Sciatic nerve (tissue), 2 donors: ENCODE results near the gene GGTLC3. TPM values are rescaled to one million over a fixed set of nuclear protein-coding genes. Genes with fewer than 3 reads are reported as not detected.
A peak's percentile ranks its signal among the peaks of the same experiment; 100 is the strongest.
"Not testable (repeated sequence)": the region's sequence is repeated elsewhere in the genome, so short reads cannot be mapped to it uniquely, and the experiment has no call there.

Experiments
- ATAC-seq: fragments of 200-7000 bp; cut with Tn5 transposase; one replicate; pipeline ENCODE4 v1.9.1; 2020; ENCODE audit warnings: mild to moderate bottlenecking, moderate library complexity
- DNase-seq: peaks from one replicate; pipeline ENCODE4 v3.0.0-alpha.2; 2020; ENCODE audit warnings: low spot score
- intact Hi-C: fragments of 100-400 bp; cut with DNase I; formaldehyde crosslinking; loops from one replicate; pipeline ENCODE4 v1.14.2; 2022
- total RNA-seq: library from RNA; stranded (reverse); fragmentation: NEBNext Ultra II Directional; extraction: Animal tissue kit (Norgen Biotek cat#: 25700); gene quantifications from one replicate; pipeline ENCODE4 v1.2.1, GENCODE V29; 2021
- donor health status: DM: no; HTN: no; CAD: no.
- donor health status: DM: no; HTN: no; CAD: no.

The GGTLC3 gene
- total RNA-seq, 1 donor from 2014 or later, result not detected

DNA sequence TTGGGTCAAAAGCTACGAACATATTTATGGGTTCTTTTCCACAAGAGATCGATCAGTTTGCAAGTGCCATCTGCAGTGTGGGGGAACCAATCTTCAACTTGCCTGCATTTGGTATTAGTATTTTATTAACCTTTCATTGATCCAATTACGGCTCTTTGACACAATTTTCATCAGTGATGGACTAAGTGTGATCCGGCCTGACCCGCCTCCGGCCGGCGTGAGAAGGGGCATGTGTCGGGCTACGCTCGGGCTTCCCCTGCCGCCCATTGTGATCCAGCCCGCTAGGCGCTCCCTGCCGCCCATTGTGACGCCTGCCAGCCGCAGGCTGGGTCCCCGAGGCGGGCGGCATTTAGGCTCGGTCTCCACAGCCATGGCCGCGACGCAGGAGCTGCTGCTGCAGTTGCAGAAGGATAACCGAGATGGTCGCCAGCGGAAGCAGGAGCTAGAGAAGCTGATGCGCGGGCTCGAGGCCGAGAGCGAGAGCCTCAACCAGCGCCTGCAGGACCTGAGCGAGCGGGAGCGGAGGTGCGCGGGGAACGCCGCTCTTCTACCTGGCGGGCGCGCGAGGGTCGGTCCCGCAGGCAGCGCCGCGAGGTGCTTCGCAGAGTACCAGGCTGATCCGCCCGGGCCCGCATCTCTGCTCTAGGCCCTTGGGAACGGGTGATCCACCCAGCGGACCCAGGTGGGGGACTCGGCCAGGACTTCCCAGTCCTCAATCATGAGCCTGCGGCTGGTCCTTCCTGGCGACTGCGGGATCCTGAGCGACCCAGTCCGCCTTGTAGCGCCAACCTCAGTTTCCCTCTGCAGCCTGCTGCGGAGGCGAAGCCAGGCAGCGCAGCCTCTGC, 10.0 kb upstream of the GGTLC3 start, which contains the start of gene TMEM191B:
Gene TMEM191B (plus strand): TSS at position 51 of the 845 bp plus-strand sequence. CDS start 179 bp downstream, at position 230.
- intact Hi-C loops, DNase-seq: not testable (repeated sequence)
- peak; percentile 33 for ATAC-seq

DNA sequence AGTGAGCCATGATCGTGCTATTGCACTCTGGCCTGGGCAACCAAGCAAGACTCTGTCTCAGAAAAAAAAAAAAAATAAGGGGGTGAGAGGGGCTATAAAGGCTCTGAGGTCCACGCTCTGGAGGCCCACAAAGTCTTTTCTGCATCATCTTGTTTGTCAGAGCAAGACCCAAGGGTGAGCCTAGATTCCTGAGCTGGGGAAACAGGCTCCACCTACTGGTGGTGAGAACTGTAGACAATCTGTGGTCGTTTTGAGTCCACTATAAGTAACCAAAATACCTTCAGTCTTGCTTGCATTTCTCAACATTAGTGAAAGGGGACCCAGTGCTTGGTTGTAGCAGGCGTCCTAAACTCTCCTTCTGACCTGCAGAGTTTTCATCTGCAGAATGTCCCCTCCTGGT, 5.4 kb upstream of the GGTLC3 start:
- peak; percentile 72 for ATAC-seq
- intact Hi-C loops, DNase-seq: not testable (repeated sequence)

DNA sequence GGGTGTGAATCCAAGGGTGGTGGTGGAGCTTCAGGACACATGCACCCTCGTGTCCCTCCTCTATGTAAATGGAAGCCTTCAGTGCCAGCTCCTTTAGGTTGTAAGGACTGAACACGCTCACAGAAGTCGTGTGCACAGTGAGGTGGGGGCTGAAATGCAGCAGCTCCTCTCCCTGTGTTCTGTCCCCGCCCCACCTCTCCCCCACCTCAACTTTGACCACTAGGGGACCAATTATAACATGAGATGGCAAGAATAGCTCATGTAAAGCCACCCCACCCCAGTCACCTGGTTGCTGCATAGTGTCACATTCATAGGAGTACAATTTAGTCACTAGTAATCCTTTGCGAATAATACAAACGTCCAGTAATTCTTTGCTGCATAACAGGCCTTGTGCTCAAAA, 4.8 kb upstream of the GGTLC3 start:
- intact Hi-C loops, DNase-seq, ATAC-seq: not testable (repeated sequence)

DNA sequence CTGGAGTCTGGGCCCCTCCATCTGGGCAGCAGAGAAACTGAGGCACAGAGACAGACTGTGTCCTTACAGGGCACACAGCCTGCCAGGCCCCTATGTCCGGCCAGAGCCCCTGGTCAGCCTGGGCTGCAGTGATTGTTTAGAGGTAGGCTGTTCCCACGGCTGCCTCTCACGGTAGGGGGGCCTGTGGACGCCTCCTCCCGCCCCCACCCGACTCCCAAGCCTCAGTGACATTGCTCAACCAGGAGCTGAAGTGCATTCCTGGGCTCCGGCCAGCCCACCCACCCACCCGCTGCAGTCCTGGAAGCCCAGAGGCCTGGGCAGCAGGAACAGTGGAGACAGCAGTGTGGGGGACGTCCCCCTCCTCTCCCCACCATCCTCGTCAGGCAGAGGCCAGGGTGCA, 4.5 kb downstream of the GGTLC3 start:
- DNase-seq, intact Hi-C loops, ATAC-seq: not testable (repeated sequence)

DNA sequence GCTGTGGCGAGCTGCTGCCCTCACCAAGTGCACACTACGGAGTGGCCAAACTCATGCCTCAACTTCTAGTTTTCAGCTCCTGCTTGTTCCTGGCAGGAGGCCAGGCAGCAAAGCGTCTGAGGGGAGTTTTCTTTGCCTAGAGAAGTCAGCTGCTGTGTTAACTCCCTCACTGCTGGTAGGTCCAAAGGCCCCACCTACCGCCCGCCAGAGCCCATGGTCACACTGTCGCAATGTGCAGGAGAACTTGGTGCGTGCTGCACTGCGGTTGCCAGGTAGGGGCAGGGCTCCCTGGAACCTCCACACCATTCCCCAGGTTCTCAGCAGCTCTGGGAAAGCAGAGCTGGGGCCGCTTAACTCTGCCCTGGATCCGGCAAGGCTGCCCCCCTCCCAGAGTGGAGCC, 5.6 kb downstream of the GGTLC3 start:
- intact Hi-C loops, ATAC-seq, DNase-seq: not testable (repeated sequence)

DNA sequence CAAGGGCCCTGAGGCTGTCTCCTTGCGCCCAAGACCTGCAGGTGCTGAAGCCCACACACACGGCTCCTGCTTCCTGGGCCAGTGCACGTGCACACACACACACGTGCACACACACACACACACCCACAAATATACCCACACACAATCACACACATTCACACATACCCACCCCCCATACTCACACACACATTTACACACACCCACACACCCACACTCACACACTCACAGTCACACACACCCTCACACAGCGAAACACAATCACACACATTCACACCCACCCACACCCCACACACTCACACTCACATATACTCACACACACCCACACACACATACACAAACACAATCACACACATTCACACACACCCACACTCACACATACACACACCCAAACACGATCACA, 6.6 kb downstream of the GGTLC3 start:
- ATAC-seq, intact Hi-C loops, DNase-seq: not testable (repeated sequence)

DNA sequence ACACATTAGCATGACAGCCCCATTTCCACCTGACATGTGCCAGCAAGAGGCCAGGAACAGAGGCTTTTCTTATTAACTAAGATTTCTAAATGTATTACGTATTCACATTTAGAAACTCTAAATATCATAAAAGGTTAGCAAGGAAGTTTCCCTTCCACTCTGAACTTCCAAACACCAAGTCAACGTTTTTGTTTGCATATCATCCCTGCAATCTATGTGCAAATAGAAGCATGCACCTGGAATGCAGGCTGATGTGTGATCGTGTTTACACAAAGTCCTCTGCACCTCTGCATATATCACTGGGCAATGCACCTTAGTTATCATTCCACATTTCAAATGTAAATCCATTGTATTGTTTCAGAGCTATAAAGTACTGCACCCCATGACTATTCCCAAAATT, 21.7 kb downstream of the GGTLC3 start:
- DNase-seq, ATAC-seq, intact Hi-C loops: not testable (repeated sequence)

Other genes starting within 250 kb of the GGTLC3 start
- 0.80 TPM for gene TMEM191B, start 9.6 kb upstream of the GGTLC3 start, total RNA-seq
- gene RIMBP3, start 93.8 kb upstream of the GGTLC3 start, total RNA-seq, result 0.27 TPM